EH (cell line): ENCODE data around the gene CELF2.

Experiments
- DNase-seq: peaks from one replicate; pipeline ENCODE4 v3.0.0-alpha.2; 2015; ENCODE audit warnings: low read depth

The CELF2 gene

DNA sequence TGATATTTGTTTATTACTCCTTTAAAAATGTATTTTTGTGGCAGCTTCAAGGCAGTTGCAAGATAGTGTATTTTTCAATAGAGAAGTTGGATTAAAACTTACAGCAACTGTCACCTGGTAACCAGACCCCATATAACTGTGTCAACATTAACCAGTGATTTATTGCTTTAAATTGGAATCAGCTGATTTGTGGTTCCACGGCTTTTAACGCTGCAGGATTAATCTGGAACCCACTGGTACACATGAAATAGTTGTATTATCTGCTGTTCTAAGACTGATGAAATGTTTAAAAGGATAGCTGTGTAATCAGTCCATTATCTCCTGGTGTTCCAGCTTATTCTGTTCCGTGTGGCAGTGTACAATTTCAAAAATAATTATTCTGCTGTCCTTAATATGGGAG is 180.2 kb downstream of the CELF2 start:
- no peak for DNase-seq

DNA sequence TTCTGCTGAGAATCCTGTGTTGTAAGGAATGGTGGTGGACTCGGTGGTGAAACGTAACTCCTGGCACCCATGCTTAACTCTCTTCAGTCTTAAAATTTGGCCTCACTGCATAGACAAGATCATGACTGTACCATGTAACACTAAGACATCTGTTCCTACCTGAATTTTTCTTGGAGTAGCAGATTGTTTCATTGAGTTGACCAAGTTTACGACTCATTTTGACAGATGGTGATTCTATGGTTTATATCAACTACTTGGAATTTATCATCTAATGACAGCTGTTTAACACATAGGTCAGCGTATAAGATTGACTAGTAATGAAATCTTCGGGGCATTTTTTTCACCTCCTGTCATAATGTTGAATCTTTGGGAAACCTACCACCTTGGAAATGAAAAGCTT is 184.2 kb downstream of the CELF2 start:
- no peak for DNase-seq

DNA sequence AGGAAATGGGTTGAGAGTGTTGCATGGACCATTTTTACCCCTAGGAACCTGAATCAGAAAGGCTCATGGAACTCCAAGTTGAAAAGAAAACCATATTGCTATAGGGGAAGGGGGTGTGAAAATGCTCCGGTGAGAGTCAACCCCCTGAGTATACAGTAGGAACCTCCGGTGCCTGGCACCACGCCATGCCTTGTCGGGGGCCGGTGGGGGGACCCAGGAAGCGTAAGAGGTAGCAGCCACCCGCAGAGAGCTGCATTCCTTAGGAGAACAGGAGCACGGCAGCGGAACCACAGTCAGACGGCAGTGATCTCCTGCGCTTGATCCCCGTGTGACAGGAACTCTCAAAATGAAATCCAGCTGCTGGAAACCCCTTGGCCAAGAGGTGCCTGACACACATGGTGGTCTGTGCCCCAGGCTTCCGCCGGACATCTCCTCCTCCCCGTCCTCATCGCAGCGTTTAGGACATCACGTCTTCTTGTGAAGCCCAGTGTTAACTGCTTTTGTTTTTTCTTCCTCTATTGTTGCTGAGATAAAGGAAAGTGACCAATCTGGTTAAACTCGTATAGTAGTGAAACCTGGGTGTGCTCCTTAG is 186.8 kb downstream of the CELF2 start:
- DNase-seq = no peak

DNA sequence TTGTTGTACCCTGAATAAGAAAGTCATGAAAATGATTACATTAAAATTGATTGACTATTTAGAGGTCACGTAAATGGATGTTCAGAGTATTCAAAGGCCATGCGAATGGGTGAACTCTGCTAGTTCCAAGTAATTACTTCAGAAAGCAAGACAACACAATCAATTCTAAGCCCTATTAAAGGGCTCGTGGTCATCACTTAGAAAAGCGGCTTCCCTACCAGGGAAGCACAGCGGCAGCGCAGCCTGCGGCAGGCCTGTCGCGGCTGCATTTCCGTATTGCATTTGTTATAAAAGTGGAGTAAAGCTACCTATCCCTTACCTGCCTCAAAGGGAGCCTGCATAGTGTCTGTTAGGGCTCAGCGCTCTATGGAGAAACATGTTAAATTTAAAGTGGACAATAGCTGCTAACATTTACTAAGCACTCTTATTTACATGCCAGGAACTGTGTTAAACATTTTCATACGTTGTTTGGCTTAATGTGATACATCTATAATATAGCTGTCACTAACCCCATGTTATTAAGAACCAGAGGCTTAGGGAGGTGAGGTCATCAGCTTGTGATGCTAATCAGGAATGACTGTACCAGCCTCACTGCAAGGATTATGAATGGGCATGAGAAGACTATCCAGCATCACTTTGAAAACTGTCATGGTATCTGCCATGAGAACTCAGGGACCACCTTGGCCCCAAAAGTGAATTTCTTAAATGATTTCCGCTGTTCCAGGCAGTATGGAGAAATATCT is 187.5 kb downstream of the CELF2 start:
- DNase-seq = peak; percentile 31

DNA sequence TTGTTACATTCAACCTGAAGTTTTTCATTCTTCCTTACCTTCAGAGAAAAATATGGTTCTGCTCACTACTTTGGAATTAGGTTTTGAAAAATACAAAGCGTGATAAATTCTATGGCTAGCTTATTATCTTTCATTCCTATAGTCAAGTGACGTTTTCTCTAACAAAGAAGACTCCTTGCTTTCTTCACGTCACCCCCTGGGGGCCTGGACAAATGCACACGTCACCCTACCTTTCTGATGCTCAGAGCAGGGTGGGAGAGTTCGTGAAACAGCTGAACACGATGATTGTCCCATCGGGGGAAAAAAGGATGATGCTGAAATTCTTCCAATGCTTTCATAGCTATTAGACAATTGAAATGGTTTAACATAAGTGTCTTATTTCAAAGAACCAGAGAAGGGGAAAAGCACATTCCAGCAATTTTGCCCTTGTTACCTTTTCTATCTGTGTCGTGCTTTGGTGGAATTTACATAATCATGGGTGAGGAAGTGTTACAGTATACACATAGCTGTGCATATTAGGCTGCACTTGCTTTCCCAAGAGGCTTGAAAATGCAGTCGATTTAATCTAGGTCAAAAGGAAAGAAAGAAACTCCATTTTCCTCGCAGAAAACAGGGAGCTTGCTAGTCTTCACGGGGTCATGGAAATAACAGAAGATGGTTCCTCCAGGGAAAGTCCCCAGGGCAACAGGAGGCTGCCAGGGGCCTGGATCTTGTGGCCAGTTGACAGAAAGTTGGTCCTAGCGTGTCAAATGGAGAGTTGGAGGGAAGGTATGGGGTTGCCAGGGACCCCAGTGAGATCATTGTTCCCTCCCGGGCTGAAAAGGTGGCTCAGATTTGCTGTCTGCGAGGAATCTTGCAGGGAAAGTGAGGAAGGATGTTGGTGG is 189.2 kb downstream of the CELF2 start:
- DNase-seq = no peak

DNA sequence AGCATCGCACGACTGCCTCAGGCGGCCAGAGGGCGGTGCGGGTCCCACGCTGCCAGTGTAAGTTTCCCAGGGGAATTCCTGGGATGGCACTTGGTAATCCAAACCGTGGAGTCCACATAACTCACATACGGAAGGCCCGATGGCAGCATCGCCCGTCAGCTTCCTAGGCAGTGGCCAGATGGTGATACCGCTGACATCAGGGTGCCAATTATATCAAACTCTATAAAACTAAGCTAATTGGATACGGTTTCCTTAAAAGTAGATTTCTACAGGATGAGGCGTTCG is 189.8 kb downstream of the CELF2 start:
- DNase-seq = no peak

DNA sequence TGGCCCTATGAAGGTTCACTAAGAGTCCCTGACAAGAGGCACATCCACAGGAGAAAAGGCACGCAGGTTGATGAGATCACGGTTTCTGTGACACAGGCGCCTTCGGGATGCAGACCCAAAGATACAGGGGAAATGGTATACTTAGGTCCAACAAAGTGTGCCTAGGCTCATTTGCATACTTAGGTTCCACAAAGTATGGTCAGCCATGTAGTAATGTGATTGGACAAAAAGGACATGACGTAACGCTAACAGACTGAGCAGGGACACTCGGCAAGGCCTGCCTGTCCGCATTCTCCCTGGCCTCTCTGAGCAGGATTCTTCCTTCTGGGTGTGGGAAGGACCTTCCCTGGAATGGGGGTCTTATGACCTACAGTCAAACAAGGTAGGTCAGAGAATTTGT is 190.6 kb downstream of the CELF2 start:
- DNase-seq = no peak

DNA sequence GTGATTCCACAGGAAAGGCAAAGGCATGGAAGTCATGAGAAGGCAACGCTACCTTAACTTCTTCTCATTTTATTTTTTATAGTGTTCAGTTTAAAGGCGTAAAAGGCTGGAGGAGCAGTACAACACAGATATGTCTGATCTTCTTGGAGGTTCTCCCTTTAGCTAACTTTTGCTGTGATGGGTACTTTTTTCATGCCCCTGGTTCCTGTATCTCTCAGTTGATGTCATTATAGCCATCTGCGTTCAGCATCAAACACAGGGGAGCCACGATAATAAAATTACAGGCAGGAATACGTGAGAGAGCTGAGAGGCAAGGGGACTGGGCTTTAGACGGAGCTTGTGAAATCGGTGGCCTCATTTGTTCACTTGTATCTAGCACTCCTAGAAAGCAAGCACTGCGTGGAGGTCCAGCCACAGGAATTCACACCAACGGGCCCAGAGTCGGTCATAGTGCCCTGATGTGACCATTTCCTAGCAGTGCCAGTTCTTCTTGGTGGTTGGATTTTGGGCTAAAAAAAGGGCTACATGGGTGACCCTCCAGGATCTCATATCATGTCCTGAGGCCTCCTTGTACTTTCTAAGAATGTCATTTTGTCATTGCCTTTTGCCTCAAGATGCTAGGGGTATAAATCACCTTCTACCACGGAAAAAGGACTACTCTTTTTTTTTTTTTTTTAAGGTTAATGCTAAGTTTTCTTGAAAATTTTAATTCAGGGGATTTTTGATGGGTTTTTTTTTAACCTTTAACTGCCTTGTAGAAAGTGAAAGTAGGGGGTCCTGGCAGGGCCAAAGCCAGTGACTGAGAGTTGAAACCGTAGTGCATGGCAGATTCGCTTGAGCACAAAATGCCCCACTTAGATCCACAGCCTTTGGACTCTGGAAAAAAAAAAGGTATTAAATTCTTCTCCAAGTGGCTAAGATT is 191.5 kb downstream of the CELF2 start:
- DNase-seq = no peak

DNA sequence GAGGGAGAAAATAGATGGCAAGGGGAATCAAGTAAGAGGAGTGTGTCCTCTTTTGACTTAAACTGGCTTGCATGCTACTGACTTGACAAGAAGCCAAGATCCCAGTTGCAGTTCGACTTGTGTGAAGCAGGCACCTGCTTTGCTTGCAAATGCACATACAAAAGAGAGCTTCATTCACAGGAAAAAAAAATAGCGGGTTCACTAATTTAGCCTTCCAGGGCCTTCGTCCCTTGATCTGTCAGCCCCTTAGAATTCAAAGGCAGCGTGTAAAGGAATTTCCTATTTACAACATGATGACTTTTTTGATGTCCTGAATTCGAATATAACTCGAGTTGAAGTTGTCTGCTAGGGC is 192.1 kb downstream of the CELF2 start:
- no peak for DNase-seq

DNA sequence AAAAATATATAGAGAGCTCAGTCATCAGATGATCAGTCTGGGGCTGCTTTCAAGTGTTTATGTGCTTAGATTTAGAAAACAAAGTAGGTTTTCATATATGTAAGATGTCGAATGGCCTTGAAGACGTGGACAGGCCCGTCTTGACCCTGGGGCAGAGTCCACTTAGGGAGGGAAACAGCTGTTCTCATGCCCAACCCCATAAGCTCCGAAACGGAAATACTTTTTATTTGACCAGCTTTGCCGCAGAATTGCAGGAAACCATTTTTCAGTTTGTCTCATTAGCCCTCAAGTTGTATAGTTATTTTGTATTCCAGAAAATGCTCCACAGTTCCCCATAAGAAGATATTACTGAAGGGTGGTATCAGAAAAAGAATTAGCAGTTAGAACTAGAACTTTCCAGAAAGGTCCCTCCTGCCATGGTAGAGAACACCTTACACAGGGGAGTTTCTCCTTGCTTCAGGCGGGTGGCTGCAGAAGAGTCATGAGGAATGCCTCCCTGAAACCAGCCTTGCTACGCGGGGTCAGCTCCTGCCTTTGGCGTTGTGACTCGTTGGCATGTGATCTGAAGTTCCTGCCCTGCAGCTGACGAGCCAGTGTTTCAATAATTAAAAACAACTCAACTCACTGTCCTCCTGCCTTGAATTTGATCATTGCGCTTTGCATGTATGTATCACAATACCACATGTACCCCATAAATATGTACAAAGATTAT is 192.7 kb downstream of the CELF2 start:
- no peak for DNase-seq

DNA sequence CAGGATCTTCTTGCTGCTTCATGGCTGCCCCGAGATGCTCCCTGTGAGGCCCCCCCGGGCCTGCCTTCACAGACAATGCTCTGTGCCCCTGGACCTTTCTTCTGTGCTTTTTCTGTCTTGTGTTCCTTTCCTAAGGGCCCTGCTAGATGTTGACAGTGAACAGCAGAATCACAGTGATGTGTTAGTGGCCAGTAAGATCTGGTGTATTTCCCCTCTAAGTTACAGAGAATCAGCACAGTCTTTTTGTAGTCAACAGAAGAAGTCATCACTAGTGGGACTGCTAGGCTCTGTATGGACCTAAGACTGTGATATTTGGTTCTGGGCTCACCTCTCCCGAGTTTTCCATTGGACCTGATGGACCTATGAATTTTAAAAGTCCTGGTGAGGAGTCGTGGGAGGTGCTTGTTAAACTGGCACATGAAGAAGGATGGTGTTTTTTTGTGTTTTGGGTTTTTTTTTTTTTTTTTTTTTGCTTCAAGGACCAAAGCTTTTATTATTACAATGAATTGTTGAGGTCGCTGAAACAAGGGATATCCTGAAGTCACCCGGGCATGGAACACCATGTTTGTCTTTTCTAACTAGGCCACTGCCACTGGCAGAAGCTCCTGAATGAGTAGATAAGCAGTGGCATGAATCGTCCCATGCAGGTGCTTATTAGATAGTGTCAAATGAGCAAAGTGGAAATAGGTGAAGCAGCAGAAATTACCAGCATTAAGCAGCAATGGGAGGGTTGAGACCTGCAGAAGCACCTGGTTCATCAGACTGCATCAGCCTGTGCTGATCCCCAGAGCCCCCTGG is 194.8 kb downstream of the CELF2 start:
- DNase-seq = no peak

DNA sequence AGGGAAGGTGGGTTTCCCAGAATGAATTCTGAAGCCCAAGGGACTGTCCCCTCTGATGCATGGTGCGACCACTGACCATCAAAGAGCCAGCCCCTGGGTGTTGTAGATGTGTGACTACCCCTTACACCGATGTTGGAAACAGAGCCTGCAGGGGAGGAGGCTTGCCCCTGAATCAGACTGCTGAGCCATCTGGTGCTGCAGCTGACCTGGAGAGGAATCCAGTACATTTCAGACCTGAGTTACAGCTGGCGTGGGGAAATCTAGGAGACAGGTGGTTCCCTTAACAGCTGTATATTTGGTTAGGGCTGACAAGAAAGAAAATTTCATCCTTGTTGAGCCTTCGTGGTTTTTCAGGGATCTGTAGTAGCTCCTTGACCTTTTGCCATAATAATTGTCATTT is 195.5 kb downstream of the CELF2 start:
- DNase-seq = no peak

DNA sequence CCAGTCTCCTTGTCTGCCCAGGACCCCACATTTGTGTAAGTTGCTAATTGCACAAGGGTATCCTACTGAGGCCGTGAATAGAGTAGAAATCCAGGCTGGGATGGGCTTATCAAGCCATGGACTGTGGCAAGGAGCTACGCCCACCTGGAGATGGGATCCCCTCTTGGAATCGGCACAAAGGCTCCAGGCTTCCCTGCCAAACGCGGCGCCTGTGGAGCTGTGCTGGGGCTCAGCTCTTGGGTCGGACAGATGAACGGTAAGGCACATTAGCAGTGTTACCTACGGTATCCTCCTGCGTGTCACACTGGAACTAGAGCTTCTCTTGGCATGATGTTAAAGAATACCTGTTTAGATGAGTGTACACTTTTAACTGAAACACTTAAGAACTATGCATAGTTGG is 196.7 kb downstream of the CELF2 start:
- no peak for DNase-seq

DNA sequence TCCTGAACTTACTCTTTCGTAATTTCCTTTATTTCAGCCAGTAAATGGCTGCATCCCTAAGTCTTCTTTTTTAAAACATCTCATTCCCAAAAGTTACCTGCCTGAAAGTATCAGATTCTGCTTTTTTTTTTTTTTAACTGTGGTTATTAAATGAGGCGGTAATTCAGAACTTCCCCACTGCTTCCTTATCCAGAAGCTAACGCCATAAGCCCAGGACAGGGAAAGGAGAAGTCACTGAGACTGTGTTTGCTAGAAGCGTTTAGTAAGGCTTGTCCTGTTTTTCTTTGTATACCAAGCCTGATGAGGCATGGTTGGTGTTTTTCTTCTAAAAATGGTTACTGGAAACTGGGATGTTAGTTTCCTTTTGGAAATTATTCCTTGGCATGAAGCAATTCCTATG is 197.8 kb downstream of the CELF2 start:
- no peak for DNase-seq

DNA sequence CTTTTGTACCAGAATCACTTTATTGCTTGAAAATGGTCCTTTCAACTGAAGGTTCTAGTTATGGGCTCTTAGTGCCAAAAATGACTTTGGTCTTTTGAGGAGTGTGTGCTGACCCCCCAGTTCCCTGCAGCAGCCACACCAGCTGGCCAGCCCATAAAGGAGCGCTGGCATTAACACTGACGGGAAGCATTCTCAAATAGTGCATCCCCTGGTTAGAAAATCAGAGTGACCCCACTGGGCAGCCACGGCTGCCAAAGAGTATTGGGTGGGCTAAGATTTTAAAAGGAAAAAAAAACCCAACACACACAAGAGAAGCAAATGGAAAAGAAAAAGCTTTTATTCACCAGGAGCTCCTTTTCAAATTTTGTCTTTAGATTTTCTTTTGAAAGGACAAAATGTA is 199.8 kb downstream of the CELF2 start:
- DNase-seq = no peak

DNA sequence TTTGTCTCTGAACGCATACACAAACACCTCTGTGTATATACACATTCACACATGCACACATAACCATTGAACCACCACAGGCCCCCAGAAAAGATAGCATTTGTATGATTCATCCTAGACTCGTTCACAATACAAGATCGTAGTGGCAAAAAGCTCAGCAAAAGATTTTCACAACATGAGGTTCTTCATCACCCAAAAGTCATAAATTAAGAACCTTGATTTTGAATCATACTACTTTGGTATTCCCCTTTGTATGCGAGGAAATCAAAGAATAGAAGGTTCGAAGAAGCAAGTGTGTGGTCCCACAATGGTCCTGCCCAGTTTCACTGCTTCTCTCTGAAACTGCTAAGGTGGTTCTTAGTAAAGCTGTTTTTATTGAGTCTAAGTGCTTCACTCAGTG is 200.7 kb downstream of the CELF2 start:
- no peak for DNase-seq

DNA sequence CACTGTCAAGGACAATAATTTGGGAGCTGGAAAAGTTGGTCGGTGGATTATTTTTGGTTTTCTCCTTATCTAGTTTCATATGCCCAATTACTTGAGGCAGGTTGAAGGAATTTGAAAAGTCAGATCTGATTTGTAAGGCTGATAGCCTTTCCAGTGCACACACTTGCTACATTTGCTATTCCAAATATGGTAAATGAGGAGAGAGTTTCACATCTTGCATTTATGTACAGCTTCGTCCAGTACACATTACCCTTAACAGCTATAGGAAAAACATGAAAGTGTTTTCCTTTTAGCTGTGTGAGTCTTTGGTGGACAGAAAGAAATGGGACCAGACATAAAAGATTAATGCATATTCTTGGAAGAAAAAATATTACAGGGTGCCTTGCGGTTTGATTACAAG is 201.8 kb downstream of the CELF2 start:
- DNase-seq = no peak

DNA sequence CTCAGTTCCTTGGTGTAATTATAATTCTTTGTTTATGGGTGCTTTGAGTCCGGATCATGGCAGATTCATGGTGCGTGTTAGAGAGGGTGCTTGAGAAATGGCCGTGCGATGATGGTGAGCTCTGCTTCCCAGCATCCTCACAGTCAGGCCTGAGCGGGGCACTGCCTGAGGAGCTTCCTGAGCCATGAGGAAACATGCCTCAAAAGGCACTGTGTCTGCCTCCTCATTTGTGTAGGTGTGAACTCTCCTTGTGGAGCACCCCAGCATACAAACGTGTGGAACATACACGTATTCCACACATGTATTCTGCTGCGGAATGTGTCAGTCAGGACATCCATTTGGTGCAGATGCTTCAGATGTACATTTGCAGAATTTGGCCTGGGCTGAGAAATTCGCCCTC is 205.4 kb downstream of the CELF2 start:
- DNase-seq = no peak

DNA sequence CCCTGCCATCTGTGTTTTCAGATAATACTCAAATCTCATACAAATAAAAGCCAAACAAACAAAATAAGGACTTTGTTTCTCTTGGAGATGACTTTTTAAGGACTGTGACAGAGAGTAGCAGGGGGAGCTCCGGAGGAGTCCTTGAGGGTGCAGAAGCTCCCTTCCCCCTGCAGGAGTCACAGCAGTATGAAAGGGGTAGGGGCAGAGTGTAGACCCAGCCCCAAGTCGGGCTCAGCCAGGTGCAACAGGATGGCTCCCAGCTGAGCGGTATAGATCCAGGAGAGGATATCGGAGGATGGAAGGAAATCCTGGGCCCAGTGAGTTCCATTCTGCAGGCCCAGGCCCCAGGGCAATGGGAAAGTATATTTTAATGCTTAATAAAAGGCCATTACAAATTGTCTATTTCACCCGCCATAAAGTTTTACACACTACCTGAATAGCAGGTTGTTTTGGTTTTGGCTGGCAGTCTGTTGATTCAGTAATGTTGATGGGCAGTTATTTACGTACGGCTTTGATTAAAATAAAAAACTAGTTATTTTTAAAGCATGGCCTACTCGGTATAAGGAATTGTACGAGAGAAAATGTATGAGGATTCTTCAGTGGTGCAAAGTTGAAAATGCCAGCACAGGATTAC is 206.0 kb downstream of the CELF2 start:
- no peak for DNase-seq

DNA sequence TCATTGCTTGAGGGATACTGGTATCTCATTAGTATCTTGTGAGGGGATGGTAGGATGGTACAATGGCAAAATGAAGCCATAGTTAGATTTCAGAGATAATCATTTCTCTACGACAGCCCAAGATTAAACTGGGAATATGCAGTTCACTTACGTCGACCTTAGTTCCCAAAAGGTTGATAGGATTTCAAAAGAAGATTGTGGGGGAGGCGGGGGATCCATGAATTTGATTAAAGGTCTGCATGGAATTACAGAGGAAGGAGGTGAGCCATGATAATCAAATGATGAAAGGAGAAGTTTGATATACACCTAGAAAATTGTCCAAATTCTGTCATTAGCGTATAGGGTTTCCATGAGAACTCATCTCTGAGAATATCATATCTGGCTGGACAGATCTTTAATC is 206.6 kb downstream of the CELF2 start:
- DNase-seq = no peak
